Suprapubic skin (tissue), 4 donors: ENCODE measurements around the gene NKAIN2.

Experiments used
- EP300 ChIP-seq: sonication (generic); formaldehyde crosslinking; IDR thresholded peaks from one replicate; pipeline ENCODE4 v1.6.1; 2017; ENCODE audit warnings: antibody characterized with exemption
- POLR2A ChIP-seq, 2 donors: fragments of 450-650 bp; IDR thresholded peaks; one replicate each; pipeline ENCODE4 v1.6.1; 2017; ENCODE audit warnings: antibody characterized with exemption in 2 of 2, mild to moderate bottlenecking in 2 of 2, moderate library complexity in 2 of 2
- POLR2AphosphoS5 ChIP-seq, 3 donors: sonication (generic); formaldehyde crosslinking; IDR thresholded peaks; one replicate each; pipeline ENCODE4 v1.6.1; 2017; ENCODE audit warnings: antibody characterized with exemption in 3 of 3
- TF ChIP-seq, protein P1 (sequence below), 2 donors: fragments of 200-600 bp in 1 of 2; fragments of 450-650 bp in 1 of 2; sonication (generic) in 1 of 2; IDR thresholded peaks; one replicate each; pipeline ENCODE4 v1.5.1; 2016 to 2019; ENCODE audit warnings: antibody characterized with exemption in 2 of 2, mild to moderate bottlenecking in 1 of 2, moderate library complexity in 1 of 2

DNA sequence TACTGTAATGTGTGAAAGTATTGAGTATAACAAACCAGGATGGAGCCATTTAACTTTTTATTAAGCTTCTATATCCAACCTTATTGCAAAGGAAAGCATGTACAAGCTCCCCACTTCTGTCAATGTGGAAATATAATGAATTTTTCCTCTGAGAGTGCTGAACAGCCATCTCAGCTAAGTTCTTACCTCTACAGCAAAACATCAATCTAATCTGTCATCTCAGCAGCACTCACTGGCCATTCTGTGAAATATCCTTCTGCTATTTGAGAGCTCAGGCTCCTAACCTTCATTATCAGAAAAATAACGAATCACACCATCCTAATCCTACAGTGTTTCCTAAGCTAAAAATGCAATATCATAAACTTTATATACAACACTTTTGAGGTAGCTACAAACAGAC is 964.6 kb downstream of the NKAIN2 start:
- TF ChIP-seq, protein P1, sequence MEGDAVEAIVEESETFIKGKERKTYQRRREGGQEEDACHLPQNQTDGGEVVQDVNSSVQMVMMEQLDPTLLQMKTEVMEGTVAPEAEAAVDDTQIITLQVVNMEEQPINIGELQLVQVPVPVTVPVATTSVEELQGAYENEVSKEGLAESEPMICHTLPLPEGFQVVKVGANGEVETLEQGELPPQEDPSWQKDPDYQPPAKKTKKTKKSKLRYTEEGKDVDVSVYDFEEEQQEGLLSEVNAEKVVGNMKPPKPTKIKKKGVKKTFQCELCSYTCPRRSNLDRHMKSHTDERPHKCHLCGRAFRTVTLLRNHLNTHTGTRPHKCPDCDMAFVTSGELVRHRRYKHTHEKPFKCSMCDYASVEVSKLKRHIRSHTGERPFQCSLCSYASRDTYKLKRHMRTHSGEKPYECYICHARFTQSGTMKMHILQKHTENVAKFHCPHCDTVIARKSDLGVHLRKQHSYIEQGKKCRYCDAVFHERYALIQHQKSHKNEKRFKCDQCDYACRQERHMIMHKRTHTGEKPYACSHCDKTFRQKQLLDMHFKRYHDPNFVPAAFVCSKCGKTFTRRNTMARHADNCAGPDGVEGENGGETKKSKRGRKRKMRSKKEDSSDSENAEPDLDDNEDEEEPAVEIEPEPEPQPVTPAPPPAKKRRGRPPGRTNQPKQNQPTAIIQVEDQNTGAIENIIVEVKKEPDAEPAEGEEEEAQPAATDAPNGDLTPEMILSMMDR (IDR thresholded peaks at IDR 0.05): no peak
- TF ChIP-seq EP300 (no peak), POLR2AphosphoS5 (IDR thresholded peaks at IDR 0.05) (no peak), POLR2A (IDR thresholded peaks at IDR 0.05) (no peak)
